Endothelial cell of umbilical vein (primary cell): Measurements from ENCODE around the gene TAOK2. TPM values are rescaled to one million over a fixed set of nuclear protein-coding genes. Genes with fewer than 3 reads are reported as not detected.
"Not testable (repeated sequence)": the region's sequence is repeated elsewhere in the genome, so short reads cannot be mapped to it uniquely, and the experiment has no call there.

Experiments used
- BruUV-seq: library from RNA; stranded (reverse); fragments of 400-500 nt; replicated peaks from 2 replicates; lab custom pipeline; 2021; lab: Mats Ljungman, UMichigan
- CTCF ChIA-PET: fragments of 300-600, 350-600 bp; sonication (Branson Sonifier 250); formaldehyde crosslinking; loops from one replicate; lab custom pipeline; 2021; ENCODE audit warnings: antibody characterized with exemption, inconsistent platforms; lab: Charles Lee
- POLR2A ChIA-PET: fragments of 300-600, 350-600 bp; sonication (Branson Sonifier 250); formaldehyde crosslinking; loops from one replicate; lab custom pipeline; 2021; ENCODE audit warnings: antibody characterized with exemption, inconsistent platforms; lab: Charles Lee
- DNase-seq: peaks from one replicate; pipeline ENCODE4 v3.0.0-alpha.2; 2011; ENCODE audit warnings: low read depth, low spot score
- FAIRE-seq: peaks from 2 replicates; lab custom pipeline; 2011; peaks lifted over from hg19 to GRCh38; lab: Jason Lieb, UNC
- H2AFZ ChIP-seq: 2 replicates; pipeline ENCODE4 v1.6.0; 2012; ENCODE audit warnings: low read depth, low read length, control low read depth, inconsistent platforms
- H3K27ac ChIP-seq: 2 replicates; pipeline ENCODE4 v1.5.1; 2011; ENCODE audit warnings: low read depth, mild to moderate bottlenecking, control low read depth, low read length, moderate library complexity; ENCODE audit not compliant: insufficient read depth
- H3K27me3 ChIP-seq, 2 experiments: 2 replicates each; pipeline versions ENCODE4 v1.6.0 to v1.6.1; 2011; ENCODE audit warnings: low read length in 2 of 2, mixed read lengths in 1 of 2; ENCODE audit not compliant: control insufficient read depth in 2 of 2, insufficient read depth in 2 of 2
- H3K36me3 ChIP-seq, 2 experiments: 2 replicates in 1 of 2; 3 replicates in 1 of 2; pipeline ENCODE4 v1.5.1; 2011; ENCODE audit warnings: low read length in 2 of 2, mild to moderate bottlenecking in 1 of 2, moderate library complexity in 1 of 2; ENCODE audit not compliant: control insufficient read depth in 2 of 2, insufficient read depth in 2 of 2; ENCODE audit errors: extremely low read depth in 1 of 2
- H3K4me1 ChIP-seq: 3 replicates; pipeline ENCODE4 v1.5.1; 2011; ENCODE audit warnings: mild to moderate bottlenecking, low read length; ENCODE audit not compliant: control insufficient read depth, insufficient read depth; ENCODE audit errors: extremely low read depth
- H3K4me2 ChIP-seq: 2 replicates; pipeline ENCODE4 v1.6.1; 2011; ENCODE audit warnings: low read length, control low read depth, mixed read lengths; ENCODE audit not compliant: insufficient read depth
- H3K4me3 ChIP-seq, 3 experiments: fragments of 200-600 bp in 1 of 3; sonication (generic), shearing (Covaris generic) in 1 of 3; replicated peaks in 1 of 3; 2 replicates each; pipeline ENCODE4 v1.5.1; 2011 to 2016; ENCODE audit warnings: control low read depth in 3 of 3, low read length in 3 of 3, mild to moderate bottlenecking in 2 of 3, inconsistent platforms in 1 of 3, low read depth in 1 of 3, moderate library complexity in 1 of 3; ENCODE audit not compliant: insufficient read depth in 1 of 3
- H3K79me2 ChIP-seq: 2 replicates; pipeline ENCODE4 v1.6.0; 2012; ENCODE audit warnings: low read length, inconsistent platforms; ENCODE audit not compliant: control insufficient read depth, insufficient read depth
- H3K9ac ChIP-seq: replicated peaks from 2 replicates; pipeline ENCODE3; 2011; ENCODE audit warnings: low read length, control low read depth; ENCODE audit not compliant: insufficient read depth; ENCODE audit errors: extremely low read depth
- H3K9me1 ChIP-seq: replicated peaks from 3 replicates; pipeline ENCODE4 v1.6.0; 2011; ENCODE audit warnings: mild to moderate bottlenecking, low read length; ENCODE audit not compliant: control insufficient read depth, insufficient read depth; ENCODE audit errors: extremely low read depth
- H3K9me3 ChIP-seq: replicated peaks from 2 replicates; pipeline ENCODE4 v1.5.1; 2012; ENCODE audit warnings: low read length, inconsistent platforms; ENCODE audit not compliant: control insufficient read depth, insufficient read depth
- H4K20me1 ChIP-seq: replicated peaks from 2 replicates; pipeline ENCODE3; 2011; ENCODE audit warnings: mild to moderate bottlenecking, low read length; ENCODE audit not compliant: control insufficient read depth, insufficient read depth; ENCODE audit errors: extremely low read depth
- CTCF ChIP-seq, 2 donors: IDR thresholded peaks; 1 replicate in 1 of 2; 2 replicates in 1 of 2; pipeline ENCODE4 v1.5.1; 2011; ENCODE audit warnings: low read length in 2 of 2, mild to moderate bottlenecking in 2 of 2, moderate library complexity in 2 of 2, control low read depth in 1 of 2, inconsistent platforms in 1 of 2, low read depth in 1 of 2; ENCODE audit not compliant: insufficient read depth in 1 of 2; ENCODE audit errors: extremely low read depth in 1 of 2
- EZH2 ChIP-seq: IDR thresholded peaks from 2 replicates; pipeline ENCODE4 v1.6.1; 2012; ENCODE audit warnings: borderline replicate concordance, low read depth, mild to moderate bottlenecking, moderate library complexity, low read length, inconsistent platforms; ENCODE audit not compliant: severe bottlenecking
- FOS ChIP-seq: IDR thresholded peaks from 2 replicates; pipeline ENCODE4 v1.6.1; 2011; ENCODE audit warnings: mild to moderate bottlenecking, low read length, moderate library complexity, borderline replicate concordance; ENCODE audit not compliant: insufficient read depth
- GATA2 ChIP-seq: IDR thresholded peaks from 2 replicates; pipeline ENCODE4 v1.7.0; 2011; ENCODE audit warnings: low read depth, mild to moderate bottlenecking, moderate library complexity, mixed read lengths, low read length; ENCODE audit not compliant: insufficient read length, insufficient read depth
- JUN ChIP-seq: IDR thresholded peaks from 2 replicates; pipeline ENCODE4 v1.6.1; 2011; ENCODE audit warnings: borderline replicate concordance, low read depth; ENCODE audit not compliant: insufficient read length, insufficient read depth
- MYC ChIP-seq: IDR thresholded peaks from one replicate; pipeline ENCODE4 v1.6.1; 2011; ENCODE audit warnings: mild to moderate bottlenecking, low read depth, low read length
- POLR2A ChIP-seq: IDR thresholded peaks from 2 replicates; pipeline ENCODE4 v1.6.1; 2012; ENCODE audit warnings: low read depth, mild to moderate bottlenecking, control low read depth, low read length
- POLR2AphosphoS5 ChIP-seq: IDR thresholded peaks from 2 replicates; pipeline ENCODE4 v1.6.1; 2012; ENCODE audit warnings: low read depth, mild to moderate bottlenecking, control low read depth, low read length, moderate library complexity; ENCODE audit not compliant: insufficient read depth
- dilution Hi-C: fragments of 300-500 bp; cut with MboI; formaldehyde crosslinking; loops from one replicate; pipeline ENCODE4 v1.15.0; 2019; ENCODE audit warnings: low sequenced_read_pairs; ENCODE audit not compliant: extremely low pct_ligation_motif_present
- intact Hi-C: fragments of 100-400 bp; cut with micrococcal nuclease; formaldehyde crosslinking; loops from one replicate; pipeline ENCODE4 v1.10.0; 2022
- polyA plus RNA-seq, 4 experiments: library from polyadenylated mRNA; depleted of rRNA in 3 of 4; stranded (reverse) in 3 of 4; unstranded in 1 of 4; fragments of >200 nt; gene quantifications; 2 replicates each; pipeline versions ENCODE4 v1.2.1 to v1.2.3, GENCODE V29; 2011 to 2012; ENCODE audit warnings: missing spikeins in 1 of 4
- total RNA-seq: library from RNA; stranded (reverse); gene quantifications from 2 replicates; pipeline ENCODE4 v1.2.3, GENCODE V29; 2021
- TF ChIP-seq, protein P1 (sequence below): IDR thresholded peaks from 2 replicates; pipeline ENCODE4 v1.6.1; 2011; ENCODE audit not compliant: insufficient read depth, insufficient read length

Gene TAOK2
- total and polyA plus RNA-seq, 2 donors (not counting 3 experiments of a cell fraction or from before 2014, with no cell fraction given): 52.8 to 114 TPM

- no peak overlapping the region for H3K4me2 ChIP-seq
- no peak for TF ChIP-seq GATA2
- no peak for TF ChIP-seq POLR2A
- no peak for TF ChIP-seq EZH2
- TF ChIP-seq, protein P1, sequence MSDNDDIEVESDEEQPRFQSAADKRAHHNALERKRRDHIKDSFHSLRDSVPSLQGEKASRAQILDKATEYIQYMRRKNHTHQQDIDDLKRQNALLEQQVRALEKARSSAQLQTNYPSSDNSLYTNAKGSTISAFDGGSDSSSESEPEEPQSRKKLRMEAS: no peak
- TF ChIP-seq CTCF (IDR thresholded peaks at IDR 0.05; ENCODE audit: extremely low read depth in 1 of 2, insufficient read depth in 1 of 2, low read depth in 1 of 2, low read length in 2 of 2): no peak
- no peak for TF ChIP-seq JUN
- TF ChIP-seq FOS: no peak
- no peak for TF ChIP-seq MYC
- no peak for TF ChIP-seq POLR2AphosphoS5
- no TSS peak for BruUV-seq
- dilution Hi-C loops: no loop called here
- H3K79me2 ChIP-seq: no peaks in the 10 kb centered on the region
- no peaks in the 10 kb centered on the region for H3K9me3 ChIP-seq
- no peaks in the 10 kb centered on the region for H3K9me1 ChIP-seq
- H4K20me1 ChIP-seq: no peaks in the 10 kb centered on the region
- H3K4me3 ChIP-seq: no peak overlapping the region
- no peak for DNase-seq
- no peaks in the 10 kb centered on the region for H3K36me3 ChIP-seq
- FAIRE-seq: no peak
- peaks cover 0 to 3% of the 10 kb centered on the region in 2 experiments for H3K27me3 ChIP-seq
- no peaks in the 10 kb centered on the region for H3K4me1 ChIP-seq
- no peak overlapping the region for H3K9ac ChIP-seq
- CTCF ChIA-PET: interaction anchor here (0.9 to 3.8 kb wide), 4 partner anchors 9 to 52 kb away, joined by 3 to 32 read pairs (median 5); partner anchors contain the start of gene TBX6
- H2AFZ ChIP-seq: no peak overlapping the region
- no peak overlapping the region for H3K27ac ChIP-seq
- POLR2A ChIA-PET: no interaction called here
- intact Hi-C loops: no loop called here
These were observed 66.6 kb downstream of the TAOK2 start for GRCh38 chr16:30040221-30040620.

GRCh38 chr16:30040690-30041089, 67.0 kb downstream of the TAOK2 start:
- FAIRE-seq, H3K79me2 ChIP-seq, H3K9me3 ChIP-seq, H3K4me2 ChIP-seq, DNase-seq, H3K27me3 ChIP-seq, BruUV-seq, H3K9ac ChIP-seq, POLR2A ChIA-PET, H3K36me3 ChIP-seq, H3K4me3 ChIP-seq, H3K4me1 ChIP-seq, dilution Hi-C loops, H2AFZ ChIP-seq, intact Hi-C loops, H3K9me1 ChIP-seq, H3K27ac ChIP-seq, H4K20me1 ChIP-seq: not testable (repeated sequence)
- CTCF ChIA-PET: interaction anchor here (0.8 to 5.9 kb wide), 6 partner anchors 8 to 349 kb away, joined by 4 to 38 read pairs (median 20); partner anchors contain the start of gene TBX6
